ENCODE results near the gene CANT1.

GRCh38 chr17:79043931-79044320, 34.4 kb upstream of the CANT1 start:
- TF ChIP-seq CTCF (IDR thresholded peaks at IDR 0.05) (no peak), POLR2A (IDR thresholded peaks at IDR 0.05) (no peak)
